GM20431 (cell line): Measurements from ENCODE around the gene LSP1.
"Not testable (repeated sequence)": the region's sequence is repeated elsewhere in the genome, so short reads cannot be mapped to it uniquely, and the experiment has no call there.

ENCODE experiments used
- in situ Hi-C: fragments of 300-500 bp; cut with MseI, MboI; formaldehyde crosslinking; loops from one replicate; pipeline ENCODE4 v1.15.0; 2020; ENCODE audit warnings: low sequenced_read_pairs; ENCODE audit not compliant: unreplicated experiment

LSP1 gene

GRCh38 chr11:1873048-1873812 is 20.3 kb downstream of the LSP1 start:
- in situ Hi-C loops: no loop called here

- in situ Hi-C loops: not testable (repeated sequence)
Observed at GRCh38 chr11:1873813-1874150, 20.9 kb downstream of the LSP1 start.

GRCh38 chr11:1874441-1875092 is 21.7 kb downstream of the LSP1 start:
- in situ Hi-C loops: not testable (repeated sequence)

GRCh38 chr11:1875093-1875850 is 22.4 kb downstream of the LSP1 start:
- in situ Hi-C loops: no loop called here

GRCh38 chr11:1875851-1876301 is 23.0 kb downstream of the LSP1 start:
- in situ Hi-C loops: not testable (repeated sequence)

GRCh38 chr11:1876361-1877063 is 23.6 kb downstream of the LSP1 start:
- in situ Hi-C loops: no loop called here

- in situ Hi-C loops: no loop called here
Observed at GRCh38 chr11:1877211-1878136, 24.6 kb downstream of the LSP1 start.

- in situ Hi-C loops: no loop called here
Observed at GRCh38 chr11:1878137-1879031, 25.5 kb downstream of the LSP1 start.

- in situ Hi-C loops: no loop called here
Observed at GRCh38 chr11:1879342-1879940, 26.6 kb downstream of the LSP1 start.

- in situ Hi-C loops: no loop called here
Observed at GRCh38 chr11:1879941-1880720, 27.2 kb downstream of the LSP1 start.

- in situ Hi-C loops: no loop called here
Observed at GRCh38 chr11:1880746-1881441, 28.0 kb downstream of the LSP1 start.

GRCh38 chr11:1881442-1882264 is 28.8 kb downstream of the LSP1 start:
- in situ Hi-C loops: no loop called here

- in situ Hi-C loops: no loop called here
Observed at GRCh38 chr11:1882265-1883238, 29.7 kb downstream of the LSP1 start.

GRCh38 chr11:1883346-1884302 is 30.7 kb downstream of the LSP1 start:
- in situ Hi-C loops: no loop called here
